ENCODE measurements around the gene APLF. TPM values are rescaled to one million over a fixed set of nuclear protein-coding genes. Genes with fewer than 3 reads are reported as not detected.

Gene APLF
- total RNA-seq, 1 donor from 2014 or later: 11.6 TPM

GRCh38 chr2:68466361-68466777, 1.0 kb upstream of the APLF start:
- no peak for TF ChIP-seq CTCF (IDR thresholded peaks at IDR 0.05; ENCODE audit: unreplicated experiment)
- Mint-ChIP-seq H3K4me3 (ENCODE audit: low read depth) (peak overlapping the region; percentile 97), H3K27me3 (no peaks in the 10 kb centered on the region), H3K4me1 (ENCODE audit: low read depth) (peaks cover 17% of the 10 kb centered on the region), H3K27ac (peak overlapping the region; percentile 97), H3K9me3 (ENCODE audit: low read depth) (no peaks in the 10 kb centered on the region), H3K36me3 (ENCODE audit: insufficient read depth) (no peaks in the 10 kb centered on the region)
- no peak for DNase-seq (ENCODE audit: low spot score, unreplicated experiment)

- Mint-ChIP-seq H3K9me3 (ENCODE audit: low read depth) (no peaks in the 10 kb centered on the region), H3K27me3 (no peaks in the 10 kb centered on the region), H3K36me3 (ENCODE audit: insufficient read depth) (no peaks in the 10 kb centered on the region), H3K27ac (peak overlapping the region; percentile 97), H3K4me3 (ENCODE audit: low read depth) (peak overlapping the region; percentile 97), H3K4me1 (ENCODE audit: low read depth) (peaks cover 18% of the 10 kb centered on the region)
- no peak for TF ChIP-seq CTCF (IDR thresholded peaks at IDR 0.05; ENCODE audit: unreplicated experiment)
- DNase-seq (ENCODE audit: low spot score, unreplicated experiment): no peak
These were observed 658 bp upstream of the APLF start for GRCh38 chr2:68466778-68467076.

GRCh38 chr2:68468801-68469200, 1.4 kb downstream of the APLF start:
- TF ChIP-seq CTCF (IDR thresholded peaks at IDR 0.05; ENCODE audit: unreplicated experiment): no peak
- no peak for DNase-seq (ENCODE audit: low spot score, unreplicated experiment)
- H3K27ac Mint-ChIP-seq: no peak overlapping the region
- H3K27me3 Mint-ChIP-seq: no peaks in the 10 kb centered on the region
- H3K9me3 Mint-ChIP-seq (ENCODE audit: low read depth): no peaks in the 10 kb centered on the region
- peaks cover 23% of the 10 kb centered on the region for H3K4me1 Mint-ChIP-seq (ENCODE audit: low read depth)
- H3K4me3 Mint-ChIP-seq (ENCODE audit: low read depth): peak overlapping the region; percentile 97
- H3K36me3 Mint-ChIP-seq (ENCODE audit: insufficient read depth): no peaks in the 10 kb centered on the region

- TF ChIP-seq CTCF (IDR thresholded peaks at IDR 0.05; ENCODE audit: unreplicated experiment): no peak
- no peaks in the 10 kb centered on the region for H3K9me3 Mint-ChIP-seq (ENCODE audit: low read depth)
- no peak for DNase-seq (ENCODE audit: low spot score, unreplicated experiment)
- no peaks in the 10 kb centered on the region for H3K36me3 Mint-ChIP-seq (ENCODE audit: insufficient read depth)
- peak overlapping the region; percentile 46 for H3K27ac Mint-ChIP-seq
- no peaks in the 10 kb centered on the region for H3K27me3 Mint-ChIP-seq
- peaks cover 23% of the 10 kb centered on the region for H3K4me1 Mint-ChIP-seq (ENCODE audit: low read depth)
- H3K4me3 Mint-ChIP-seq (ENCODE audit: low read depth): no peak overlapping the region
These were observed 2.5 kb downstream of the APLF start for GRCh38 chr2:68469935-68470334.

GRCh38 chr2:68471385-68471784, 4.0 kb downstream of the APLF start:
- no peak overlapping the region for H3K4me3 Mint-ChIP-seq (ENCODE audit: low read depth)
- peaks cover 17% of the 10 kb centered on the region for H3K4me1 Mint-ChIP-seq (ENCODE audit: low read depth)

More at GRCh38 chr2:68471385-68471784, 4.0 kb downstream of the APLF start:
- Mint-ChIP-seq H3K9me3 (ENCODE audit: low read depth) (no peaks in the 10 kb centered on the region), H3K27me3 (no peaks in the 10 kb centered on the region), H3K27ac (no peak overlapping the region), H3K36me3 (ENCODE audit: insufficient read depth) (no peaks in the 10 kb centered on the region)
- TF ChIP-seq CTCF (IDR thresholded peaks at IDR 0.05; ENCODE audit: unreplicated experiment): no peak
- DNase-seq (ENCODE audit: low spot score, unreplicated experiment): no peak
